Hippocampal formation (tissue), 2 donors: ENCODE data around the gene S100A12.

ENCODE experiments used
- DNase-seq, 2 donors: peaks; one replicate each; lab custom pipeline; 2025; lab: John Stamatoyannopoulos, UW

The S100A12 gene

DNA sequence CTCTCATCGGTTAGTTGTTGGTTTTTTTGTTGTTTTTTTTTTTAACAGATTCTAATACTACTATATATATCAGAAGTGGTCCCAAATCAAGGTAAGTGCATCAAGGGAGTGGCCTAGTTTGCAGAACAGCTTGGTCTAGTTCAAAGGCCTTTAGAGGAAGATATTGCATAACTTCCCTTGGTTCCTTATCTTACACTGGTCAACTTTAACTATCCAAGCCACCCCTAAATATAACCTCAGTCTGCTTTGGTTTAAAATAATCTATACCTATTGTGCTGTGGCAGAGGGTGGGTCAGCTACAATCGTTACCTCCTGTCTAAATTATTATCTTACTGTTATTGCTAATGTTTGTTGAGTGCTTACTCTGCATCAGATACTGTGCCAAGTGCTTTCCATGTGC is 6.9 kb downstream of the S100A12 start:
- DNase-seq: no peak

DNA sequence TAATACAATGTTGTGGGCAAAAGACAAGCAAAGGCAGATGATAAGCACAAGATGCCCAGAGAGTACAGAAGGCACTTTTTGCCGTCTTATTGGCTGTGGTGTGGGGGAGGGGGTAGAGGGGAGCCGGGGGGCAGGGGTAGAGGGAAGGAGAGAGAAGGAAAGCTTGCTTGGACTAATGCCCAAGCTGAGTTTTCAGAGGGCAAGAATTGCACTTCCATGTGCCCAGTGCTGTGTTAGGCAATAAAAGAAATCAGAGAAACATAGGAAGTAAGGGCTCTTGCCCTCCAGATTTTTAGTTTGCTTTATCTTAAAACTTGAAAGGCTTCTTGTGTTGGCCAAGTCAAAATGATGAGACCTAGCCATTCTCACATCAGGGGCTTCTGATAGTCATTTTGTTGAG is 8.3 kb downstream of the S100A12 start:
- no peak for DNase-seq

DNA sequence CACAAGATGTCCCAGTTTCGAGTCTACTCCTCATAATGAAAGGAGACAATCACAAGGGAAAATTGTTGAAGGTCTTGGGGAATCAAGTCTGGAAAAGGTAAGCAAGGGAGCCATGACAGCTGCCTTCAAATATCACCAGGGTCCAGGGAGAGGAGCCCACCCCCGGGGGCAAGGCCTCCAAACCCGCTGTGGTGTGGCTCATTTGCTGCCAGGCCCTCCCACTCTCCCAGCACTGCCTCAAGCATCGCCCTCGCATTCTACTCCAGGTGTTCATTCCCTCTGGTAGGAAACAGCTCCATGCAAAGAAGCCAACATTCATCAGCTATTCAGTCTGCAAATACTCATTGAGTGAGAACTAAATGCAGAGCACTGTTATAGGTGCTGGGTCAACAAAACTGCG is 9.2 kb downstream of the S100A12 start:
- no peak for DNase-seq

DNA sequence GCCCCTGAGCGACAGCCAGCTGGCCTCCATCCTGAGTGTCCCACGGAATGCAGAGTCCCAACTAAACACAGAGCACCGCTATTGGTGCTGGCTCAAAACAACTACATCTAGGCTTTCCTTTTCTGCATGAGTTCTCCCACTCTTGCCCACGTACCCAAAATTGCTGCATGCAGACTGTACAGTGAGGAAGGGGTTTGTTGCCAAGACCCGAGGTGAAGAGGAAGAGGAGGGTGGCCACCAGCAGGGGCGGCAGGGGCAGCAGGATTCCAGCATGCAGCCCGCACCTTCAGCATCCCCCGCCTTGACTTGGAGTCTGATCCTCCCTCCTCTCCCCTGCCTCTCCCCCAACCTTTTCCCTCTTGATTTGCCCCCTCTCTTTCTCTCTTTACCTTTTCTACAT is 9.7 kb downstream of the S100A12 start:
- no peak for DNase-seq

DNA sequence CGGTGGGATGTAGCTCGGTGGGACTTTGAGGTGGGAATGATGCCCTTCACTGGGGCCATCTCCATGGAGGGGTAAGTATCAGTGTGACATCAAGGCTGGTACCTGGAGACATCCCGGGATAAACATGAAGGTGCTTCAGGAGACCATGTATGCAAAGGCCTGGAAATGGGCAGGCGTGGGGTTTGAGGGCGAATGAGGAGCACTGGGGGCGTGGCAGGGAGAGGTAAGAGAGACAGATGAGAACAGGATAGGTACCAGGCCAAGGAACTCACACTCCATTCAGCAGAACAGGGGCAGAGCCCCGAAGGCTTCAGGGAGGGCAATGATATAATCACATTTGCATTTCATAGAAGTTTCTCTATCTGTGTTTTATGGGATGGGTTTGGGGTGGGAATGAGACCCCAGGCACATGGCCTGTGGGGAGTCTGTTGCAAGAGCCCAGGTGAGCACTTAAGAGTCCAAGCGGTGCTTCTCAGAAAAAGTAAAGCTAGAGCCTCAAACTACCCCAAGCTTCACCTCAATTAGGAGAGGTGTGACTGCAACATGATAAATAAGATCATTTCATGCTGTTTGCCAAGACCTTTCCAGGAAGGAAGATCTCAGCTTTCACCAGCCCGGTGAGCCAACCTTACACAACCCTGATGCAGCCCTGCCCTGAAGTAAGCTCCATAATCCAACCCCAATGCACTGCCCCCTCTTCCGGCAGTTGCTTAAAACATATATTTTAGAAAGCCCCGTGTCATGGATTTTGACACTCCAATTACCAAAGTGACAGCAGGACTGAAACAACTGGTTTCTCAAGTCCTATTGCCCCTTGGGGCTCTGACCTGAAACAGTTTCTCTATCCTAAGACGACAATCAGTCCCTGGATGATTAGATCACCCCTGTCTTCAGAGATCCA is 10.4 kb downstream of the S100A12 start:
- DNase-seq: no peak

DNA sequence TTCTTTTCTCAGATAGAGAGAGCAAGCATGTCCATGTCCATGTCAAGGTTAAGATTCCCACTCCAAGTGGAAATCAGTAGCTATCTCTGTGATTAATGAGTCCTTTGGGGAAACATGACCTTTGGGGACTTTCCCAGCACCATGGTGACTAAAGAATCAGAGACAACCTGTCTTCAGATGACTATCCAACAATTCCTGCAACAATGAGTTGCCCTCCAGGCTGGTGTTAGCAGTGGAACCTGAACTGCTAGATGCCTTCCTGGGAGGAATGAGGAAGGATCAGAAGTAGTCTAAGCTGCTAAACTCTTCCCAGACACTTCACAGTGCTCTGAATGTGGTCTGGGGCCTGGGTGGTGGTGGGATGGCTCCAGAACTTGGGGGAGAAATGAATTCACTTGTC is 11.3 kb downstream of the S100A12 start:
- no peak for DNase-seq

DNA sequence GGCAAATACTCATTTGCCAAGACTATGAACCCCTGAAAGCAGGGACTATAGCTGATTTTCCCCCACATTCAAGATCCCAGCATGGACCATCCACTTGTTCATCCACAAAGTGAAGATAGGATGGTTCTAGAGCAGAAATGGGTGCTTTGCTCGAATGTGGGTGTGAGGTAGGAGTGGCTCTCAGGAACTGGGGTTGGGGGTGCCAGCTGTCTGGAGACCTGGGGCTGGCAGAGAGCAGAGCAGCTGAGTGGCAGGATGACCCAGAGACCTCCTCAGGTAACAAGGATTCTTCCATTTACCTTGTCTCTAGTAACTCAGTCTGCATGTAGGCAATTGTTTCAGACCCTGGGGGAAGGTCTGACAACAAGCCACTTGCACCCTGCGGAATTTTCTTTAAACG is 11.8 kb downstream of the S100A12 start:
- DNase-seq: no peak

DNA sequence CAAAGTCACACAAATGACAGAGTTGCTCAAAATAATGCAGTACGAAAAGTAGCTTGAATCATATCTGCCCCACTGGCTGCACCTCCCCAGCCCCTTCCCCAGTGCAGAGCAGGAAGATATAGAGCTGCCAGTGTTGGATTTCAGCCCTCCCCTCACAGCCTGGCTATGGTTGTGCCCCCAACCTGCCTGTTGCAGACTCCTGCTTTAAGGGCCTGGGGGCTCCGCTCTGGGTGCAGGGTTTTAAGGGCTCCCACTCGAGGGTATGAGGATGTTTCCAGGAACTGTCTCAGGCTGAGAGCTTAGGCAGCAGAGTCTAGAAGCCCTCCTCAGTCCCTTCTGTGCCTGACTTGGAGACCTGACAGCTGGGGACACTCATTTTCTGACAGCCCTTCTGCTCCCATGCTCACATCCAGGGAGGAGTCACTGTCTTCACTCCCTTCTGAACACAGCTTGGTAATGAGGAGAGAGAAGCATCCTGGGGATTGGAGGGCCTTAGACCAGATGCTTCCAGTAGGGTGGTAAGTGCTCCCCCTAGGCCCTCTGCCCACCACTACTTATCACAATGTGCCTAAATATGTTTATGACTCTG is 13.1 kb downstream of the S100A12 start:
- no peak for DNase-seq

DNA sequence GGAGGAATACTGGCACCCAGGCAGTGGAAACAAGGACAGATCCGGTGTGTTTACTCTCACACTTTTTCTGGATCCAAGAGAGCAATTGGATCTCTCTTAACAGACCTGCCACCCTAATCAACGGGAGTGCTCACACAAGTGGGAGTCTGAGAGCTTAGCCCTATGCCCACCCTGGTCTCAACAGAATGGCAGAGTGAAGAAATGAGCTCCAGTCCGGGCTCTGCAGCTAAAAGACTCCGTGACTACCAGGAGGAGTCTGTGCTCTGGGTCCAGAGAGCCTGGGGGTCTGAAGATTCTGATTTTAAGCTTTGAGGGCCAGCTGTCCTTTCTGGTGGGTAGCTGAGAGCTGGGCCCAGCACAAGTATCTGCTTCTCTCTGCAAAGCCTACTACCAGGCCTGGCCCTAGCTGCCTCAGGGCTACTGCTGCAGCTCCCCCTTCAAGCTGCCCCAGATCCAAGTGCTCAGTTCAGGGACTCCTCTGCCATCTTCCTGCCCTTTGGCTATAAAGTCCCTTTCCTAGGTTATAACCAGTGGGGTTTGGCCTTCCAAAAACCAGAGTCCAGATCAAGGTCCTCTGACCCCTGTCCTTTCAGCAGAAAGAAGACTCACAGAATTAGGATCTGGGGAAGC is 13.8 kb downstream of the S100A12 start:
- DNase-seq: no peak

DNA sequence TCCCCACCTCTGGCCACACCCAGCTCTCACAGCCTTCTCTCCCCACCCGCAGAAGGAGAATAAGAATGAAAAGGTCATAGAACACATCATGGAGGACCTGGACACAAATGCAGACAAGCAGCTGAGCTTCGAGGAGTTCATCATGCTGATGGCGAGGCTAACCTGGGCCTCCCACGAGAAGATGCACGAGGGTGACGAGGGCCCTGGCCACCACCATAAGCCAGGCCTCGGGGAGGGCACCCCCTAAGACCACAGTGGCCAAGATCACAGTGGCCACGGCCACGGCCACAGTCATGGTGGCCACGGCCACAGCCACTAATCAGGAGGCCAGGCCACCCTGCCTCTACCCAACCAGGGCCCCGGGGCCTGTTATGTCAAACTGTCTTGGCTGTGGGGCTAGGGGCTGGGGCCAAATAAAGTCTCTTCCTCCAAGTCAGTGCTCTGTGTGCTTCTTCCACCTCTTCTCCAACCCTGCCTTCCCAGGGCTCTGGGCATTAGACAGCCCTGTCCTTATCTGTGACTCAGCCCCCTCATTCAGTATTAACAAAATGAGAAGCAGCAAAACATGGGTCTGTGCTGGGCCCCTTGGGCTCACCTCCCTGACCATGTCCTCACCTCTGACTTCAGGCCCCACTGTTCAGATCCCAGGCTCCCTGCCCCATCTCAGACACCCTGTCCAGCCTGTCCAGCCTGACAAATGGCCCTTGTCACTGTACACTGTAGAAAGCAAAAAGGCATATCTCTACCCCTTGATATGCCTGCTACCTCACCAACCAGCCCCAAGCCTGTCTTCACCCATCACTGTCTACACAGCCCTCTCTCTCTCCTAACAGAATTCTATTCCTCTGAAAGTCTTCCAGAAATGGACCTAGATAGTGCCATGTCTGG is 14.6 kb downstream of the S100A12 start:
- no peak for DNase-seq

DNA sequence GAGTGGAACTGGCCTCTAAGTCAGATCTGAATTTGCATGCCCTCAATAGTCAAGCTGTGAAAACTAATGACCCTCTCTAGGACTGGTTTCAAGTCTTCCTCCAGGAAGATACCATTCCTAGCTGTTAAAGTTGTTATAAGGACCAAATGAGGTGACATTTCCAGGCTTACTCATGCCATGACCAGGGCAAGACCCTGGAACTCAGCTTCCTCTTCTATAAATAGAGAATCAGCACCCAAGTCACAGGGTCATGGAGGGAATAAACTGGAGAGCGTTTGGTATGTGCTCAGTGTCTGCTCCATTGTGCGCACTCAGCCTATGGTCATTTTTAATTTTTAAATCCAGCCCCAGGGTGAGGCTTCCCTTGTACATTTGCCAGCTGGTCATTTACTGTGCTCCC is 15.2 kb downstream of the S100A12 start:
- no peak for DNase-seq

DNA sequence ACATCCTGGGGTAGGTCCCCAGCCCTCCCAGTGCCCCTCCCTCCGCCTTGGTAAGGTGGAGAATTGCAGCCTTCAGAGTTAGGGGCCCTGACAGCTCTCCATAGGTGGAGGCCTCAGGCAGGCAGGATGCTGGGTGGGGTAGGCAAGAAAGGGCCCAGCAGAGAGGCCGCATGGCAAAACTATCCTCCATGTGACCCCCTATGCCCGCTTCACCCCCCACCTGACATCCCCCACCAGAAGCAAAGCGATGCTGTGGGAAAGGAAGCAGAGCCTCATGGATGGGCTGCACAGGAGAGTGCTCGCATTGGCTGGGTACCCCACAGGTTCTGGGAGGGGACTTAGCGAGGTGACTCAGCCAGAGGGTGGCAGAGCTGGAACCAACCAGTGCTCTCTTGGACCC is 16.2 kb downstream of the S100A12 start:
- no peak for DNase-seq

DNA sequence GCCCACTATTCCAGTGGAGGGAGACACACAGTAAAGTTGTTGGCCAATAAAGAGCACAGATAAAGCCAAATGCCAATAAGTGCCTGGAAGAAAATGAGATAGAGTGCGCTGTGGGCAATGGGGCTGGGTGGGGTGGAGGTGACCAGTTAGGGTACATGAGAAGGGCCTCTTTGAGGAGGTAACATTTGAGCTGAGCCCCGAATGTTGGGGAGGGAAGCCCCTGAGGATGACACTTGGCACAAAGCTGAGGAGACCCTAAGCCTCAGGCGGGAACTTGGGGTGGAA is 16.8 kb downstream of the S100A12 start:
- DNase-seq: no peak

DNA sequence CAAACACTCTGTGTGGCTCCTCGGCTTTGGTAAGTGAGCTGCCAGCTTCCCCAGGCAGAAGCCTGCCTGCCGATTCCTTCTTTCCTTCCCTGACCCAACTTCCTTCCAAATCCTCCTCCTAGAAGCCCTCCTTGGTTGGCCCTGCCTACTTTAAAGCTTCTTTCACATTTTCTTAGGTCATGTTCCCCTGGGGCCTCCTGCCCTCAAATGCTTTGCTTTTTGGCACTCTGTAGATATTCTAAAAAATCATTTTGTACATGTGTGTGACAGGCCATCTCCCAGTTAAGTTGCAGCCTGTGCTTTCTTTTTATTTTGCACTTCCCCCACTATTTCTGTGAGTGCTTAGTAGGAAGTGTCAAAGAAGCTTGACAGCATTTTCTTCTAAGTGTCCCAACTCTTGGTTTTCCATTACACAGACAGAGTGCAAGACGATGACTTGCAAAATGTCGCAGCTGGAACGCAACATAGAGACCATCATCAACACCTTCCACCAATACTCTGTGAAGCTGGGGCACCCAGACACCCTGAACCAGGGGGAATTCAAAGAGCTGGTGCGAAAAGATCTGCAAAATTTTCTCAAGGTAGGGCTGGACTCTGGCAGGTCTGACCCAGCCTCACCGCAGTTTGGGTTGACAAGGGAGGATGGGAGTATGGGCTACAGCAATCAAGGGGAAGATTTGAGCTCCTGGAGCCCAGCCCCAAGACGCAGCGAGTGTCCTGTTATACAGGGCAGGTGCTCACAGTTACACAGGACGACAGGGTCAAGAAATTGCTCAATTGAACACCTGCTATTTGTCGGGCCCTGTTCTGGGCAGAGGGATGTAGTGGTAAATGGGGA is 17.3 kb downstream of the S100A12 start, which contains the start of gene S100A9:
S100A9 (plus strand) TSS at position 2 of the 838 bp plus-strand sequence; CDS start at position 432, 430 bp downstream.
- no peak for DNase-seq

DNA sequence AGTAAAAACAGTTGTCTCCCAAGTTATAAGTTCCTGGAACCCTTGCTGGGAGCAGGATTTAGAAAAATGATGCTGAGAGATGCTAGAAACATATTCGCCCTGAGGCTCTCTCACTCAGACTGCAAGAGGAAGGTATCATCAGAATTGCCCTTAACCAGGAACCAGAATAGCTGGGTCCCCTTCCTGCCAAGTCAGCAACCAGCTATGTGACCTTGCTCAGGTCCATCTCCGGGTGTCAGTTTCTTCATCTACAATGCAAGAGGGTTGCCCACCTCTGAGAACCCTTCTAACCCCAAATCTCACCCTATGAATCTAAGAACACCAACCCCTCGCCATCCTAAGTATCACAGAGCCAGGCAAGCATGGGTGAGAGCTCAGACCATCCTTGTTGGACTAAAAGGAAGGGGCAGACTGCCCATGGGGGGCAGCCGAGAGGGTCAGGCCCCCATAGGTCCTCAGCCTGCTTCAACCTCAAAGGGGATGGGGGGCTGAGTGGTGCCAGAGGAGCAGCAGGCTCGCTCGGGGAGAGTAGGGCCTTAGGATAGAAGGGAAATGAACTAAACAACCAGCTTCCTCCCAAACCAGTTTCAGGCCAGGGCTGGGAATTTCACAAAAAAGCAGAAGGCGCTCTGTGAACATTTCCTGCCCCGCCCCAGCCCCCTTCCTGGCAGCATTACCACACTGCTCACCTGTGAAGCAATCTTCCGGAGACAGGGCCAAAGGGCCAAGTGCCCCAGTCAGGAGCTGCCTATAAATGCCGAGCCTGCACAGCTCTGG is 18.2 kb downstream of the S100A12 start:
- no peak for DNase-seq

DNA sequence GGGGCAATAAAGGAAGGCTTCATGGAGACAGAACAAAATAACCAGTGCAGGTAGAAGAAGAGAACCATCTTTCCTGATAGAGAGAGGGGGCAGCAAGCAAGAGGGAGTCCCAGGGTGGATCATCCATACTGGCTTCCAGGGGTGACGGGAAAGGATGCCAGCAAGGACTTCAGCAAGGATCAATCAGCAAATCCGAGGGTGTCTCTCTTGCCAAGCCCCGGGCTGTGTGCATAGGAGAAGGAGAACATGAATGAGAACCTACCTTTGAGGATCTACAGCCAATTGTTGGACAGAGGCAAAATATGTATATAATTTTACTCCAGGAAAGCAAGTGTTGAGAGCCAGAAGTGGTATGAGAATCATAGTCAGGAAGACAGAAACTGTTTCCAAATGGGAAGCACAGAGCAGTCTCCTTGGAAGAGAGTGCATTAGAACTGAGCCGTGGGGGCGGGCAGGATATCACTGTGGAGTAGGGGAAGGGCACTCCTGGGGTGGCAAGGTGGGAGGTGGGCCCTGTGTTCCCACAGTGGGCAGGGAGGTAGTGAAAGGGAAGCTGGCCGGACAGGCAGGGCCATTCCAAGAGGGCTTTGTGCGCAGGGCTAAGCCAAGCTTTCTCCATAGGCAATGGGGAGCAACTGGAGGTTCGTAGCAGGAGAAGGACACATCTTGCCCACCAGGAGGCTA is 18.9 kb downstream of the S100A12 start:
- DNase-seq: no peak

DNA sequence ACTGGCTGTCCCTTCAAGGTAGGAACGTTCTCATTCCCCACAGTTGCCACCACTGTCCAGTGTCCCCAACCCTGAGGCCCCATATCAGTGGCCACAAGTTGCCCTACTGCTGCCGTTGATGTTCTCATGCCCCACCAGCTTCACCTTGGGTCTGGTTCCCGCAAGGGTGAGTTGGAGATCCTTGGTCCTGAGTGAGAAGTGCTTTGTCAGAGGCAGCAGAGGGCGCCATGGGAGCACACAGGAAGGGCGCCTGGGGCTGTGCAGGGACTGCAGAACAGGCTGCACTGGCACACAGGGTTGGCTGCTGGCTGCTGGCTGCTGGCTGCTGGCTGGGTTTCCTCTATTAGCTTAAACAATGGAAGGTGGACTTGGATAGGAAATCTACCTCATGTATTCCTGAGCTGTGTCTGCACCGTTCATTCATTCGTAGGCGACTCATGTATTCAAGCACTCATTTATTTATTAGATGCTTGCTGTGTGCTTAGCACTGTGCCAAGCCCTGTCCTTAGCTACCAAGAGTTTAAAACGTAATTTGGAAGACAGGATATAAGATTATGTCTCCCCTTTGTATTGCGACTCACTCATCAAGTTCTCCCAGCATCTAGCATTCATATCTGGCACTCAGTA is 19.9 kb downstream of the S100A12 start:
- DNase-seq: no peak

DNA sequence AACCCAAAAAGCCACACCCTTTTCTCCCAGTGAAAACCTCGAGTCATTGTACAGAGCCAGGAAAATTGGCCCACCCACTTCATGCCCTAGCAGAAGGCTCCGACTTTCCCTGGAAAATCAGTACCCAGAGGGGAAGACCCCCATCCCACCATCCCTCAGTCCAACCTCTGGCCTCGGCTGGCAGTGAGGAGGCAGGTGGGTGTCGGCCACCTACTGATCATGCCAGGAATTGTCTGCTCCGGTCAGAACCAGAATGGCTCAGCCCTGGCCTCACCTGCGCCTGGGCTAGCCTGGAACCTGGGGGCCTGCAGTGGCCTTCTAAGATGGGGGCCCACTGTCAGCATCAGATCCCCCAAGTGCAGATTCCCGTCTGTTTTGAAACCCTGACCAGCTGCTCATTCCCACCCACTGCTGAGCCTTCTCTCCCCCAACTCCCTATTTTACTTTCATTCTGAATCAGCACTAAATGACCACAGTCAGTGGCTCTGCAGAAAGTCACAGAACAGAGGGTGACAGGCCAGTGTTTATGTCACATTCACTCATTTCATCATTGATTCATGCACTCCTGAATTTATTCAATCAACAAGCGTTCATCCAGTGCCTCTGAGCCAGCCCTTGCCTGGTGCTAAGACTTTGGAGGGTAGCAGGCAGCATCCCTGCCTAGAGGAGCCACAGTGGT is 20.8 kb downstream of the S100A12 start:
- no peak for DNase-seq
